Hepatocyte (in vitro differentiated cells): ENCODE measurements around the gene ZNF692. TPM values are rescaled to one million over a fixed set of nuclear protein-coding genes. Genes with fewer than 3 reads are reported as not detected.

Experiments
- DNase-seq: peaks from one replicate; pipeline ENCODE4 v3.0.0-alpha.2; 2016; ENCODE audit warnings: low spot score
- H2AFZ ChIP-seq: fragments of 200-600 bp; sonication (generic); 2 replicates; pipeline ENCODE4 v1.6.0; 2016; ENCODE audit warnings: antibody characterized with exemption, mild to moderate bottlenecking
- H3K27ac ChIP-seq: fragments of 200-600 bp; sonication (generic); 2 replicates; pipeline ENCODE4 v1.5.1; 2016; ENCODE audit warnings: mild to moderate bottlenecking
- H3K27me3 ChIP-seq: fragments of 200-600 bp; sonication (generic); 2 replicates; pipeline ENCODE4 v1.6.1; 2016
- H3K36me3 ChIP-seq: fragments of 200-600 bp; sonication (generic); replicated peaks from 2 replicates; pipeline ENCODE4 v1.5.1; 2016; ENCODE audit warnings: low read depth; ENCODE audit not compliant: insufficient read depth
- H3K4me1 ChIP-seq: fragments of 200-600 bp; sonication (generic); 2 replicates; pipeline ENCODE4 v1.5.1; 2016; ENCODE audit warnings: mild to moderate bottlenecking, moderate library complexity; ENCODE audit not compliant: insufficient read depth
- H3K4me2 ChIP-seq: fragments of 200-600 bp; sonication (generic); 2 replicates; pipeline ENCODE4 v1.6.0; 2016
- H3K4me3 ChIP-seq: fragments of 200-600 bp; sonication (generic); 2 replicates; pipeline ENCODE4 v1.5.1; 2016; ENCODE audit warnings: mild to moderate bottlenecking
- H3K79me2 ChIP-seq: fragments of 200-600 bp; sonication (generic); 2 replicates; pipeline ENCODE4 v1.6.0; 2017; ENCODE audit warnings: mild to moderate bottlenecking
- H3K9me2 ChIP-seq: fragments of 200-600 bp; sonication (generic); replicated peaks from 2 replicates; pipeline ENCODE4 v1.6.0; 2017; ENCODE audit warnings: mild to moderate bottlenecking; ENCODE audit not compliant: insufficient read depth
- H3K9me3 ChIP-seq: fragments of 200-600 bp; sonication (generic); 2 replicates; pipeline ENCODE4 v1.5.1; 2016; ENCODE audit warnings: low read depth, mild to moderate bottlenecking
- H4K20me1 ChIP-seq: fragments of 200-600 bp; sonication (generic); 2 replicates; pipeline ENCODE4 v1.6.0; 2016; ENCODE audit warnings: mild to moderate bottlenecking; ENCODE audit not compliant: insufficient read depth, poor library complexity, severe bottlenecking
- CTCF ChIP-seq: fragments of 200-600 bp; sonication (generic); IDR thresholded peaks from 2 replicates; pipeline ENCODE4 v1.5.1; 2016; ENCODE audit warnings: antibody characterized with exemption, mild to moderate bottlenecking; ENCODE audit not compliant: poor library complexity
- EZH2 ChIP-seq: fragments of 200-600 bp; sonication (generic); IDR thresholded peaks from 2 replicates; pipeline ENCODE4 v1.6.1; 2016; ENCODE audit warnings: antibody characterized with exemption, mild to moderate bottlenecking, borderline replicate concordance
- EZH2phosphoT487 ChIP-seq: fragments of 200-600 bp; sonication (generic); IDR thresholded peaks from one replicate; pipeline ENCODE4 v1.6.1; 2018; ENCODE audit warnings: antibody characterized with exemption, mild to moderate bottlenecking, low read depth, moderate library complexity; ENCODE audit not compliant: unreplicated experiment, severe bottlenecking
- WGBS: methylation state at CpG from one replicate; pipeline ENCODE4 v1.1.6; 2016; ENCODE audit warnings: low lambda C conversion rate; ENCODE audit errors: missing lambda C conversion rate; 5-methylcytosine and 5-hydroxymethylcytosine counted together
- polyA plus RNA-seq: library from polyadenylated mRNA; unstranded; fragments of >200 nt; fragmentation: Nextera tagmentation; extraction: Ambion mirVana; gene quantifications from 2 replicates; pipeline ENCODE4 v1.2.1, GENCODE V29; 2016
- total RNA-seq: library from RNA; depleted of rRNA; stranded (reverse); fragments of >200 nt; gene quantifications from 2 replicates; pipeline ENCODE4 v1.2.3, GENCODE V29; 2014

ZNF692 gene
- total and polyA plus RNA-seq, 2 experiments from 2014 or later = 42.1 to 60.8 TPM

- WGBS = 95% methylated on average over 3 of the region's 3 CpGs
- no peaks in the 10 kb centered on the region for H3K9me2 ChIP-seq
- peaks cover 5% of the 10 kb centered on the region for H3K4me1 ChIP-seq
- H2AFZ ChIP-seq = peak overlapping the region; percentile 98
- no peaks in the 10 kb centered on the region for H3K36me3 ChIP-seq
- no peak for DNase-seq
- no peaks in the 10 kb centered on the region for H3K79me2 ChIP-seq
- H3K9me3 ChIP-seq = no peaks in the 10 kb centered on the region
- H3K27me3 ChIP-seq = no peaks in the 10 kb centered on the region
- H3K4me2 ChIP-seq = peak overlapping the region; percentile 82
- peak overlapping the region; percentile 64 for H3K4me3 ChIP-seq
- TF ChIP-seq CTCF = no peak
- TF ChIP-seq EZH2 = no peak
- no peak for TF ChIP-seq EZH2phosphoT487
- H4K20me1 ChIP-seq = no peaks in the 10 kb centered on the region
- peak overlapping the region; percentile 89 for H3K27ac ChIP-seq
Measured at GRCh38 chr1:248871837-248872401, 13.0 kb upstream of the ZNF692 start.

GRCh38 chr1:248862998-248863881, 4.4 kb upstream of the ZNF692 start:
- no peaks in the 10 kb centered on the region for H3K27me3 ChIP-seq
- peak overlapping the region; percentile 22 for H3K27ac ChIP-seq
- H3K79me2 ChIP-seq = peaks cover 1% of the 10 kb centered on the region
- DNase-seq = peak; percentile 92
- H2AFZ ChIP-seq = peak overlapping the region; percentile 75
- peak overlapping the region; percentile 31 for H3K4me3 ChIP-seq
- H3K36me3 ChIP-seq = no peaks in the 10 kb centered on the region
- no peaks in the 10 kb centered on the region for H3K9me2 ChIP-seq
- peaks cover 11% of the 10 kb centered on the region for H3K4me1 ChIP-seq
- H4K20me1 ChIP-seq = no peaks in the 10 kb centered on the region
- peak overlapping the region; percentile 91 for H3K4me2 ChIP-seq
- H3K9me3 ChIP-seq = no peaks in the 10 kb centered on the region
- WGBS = 8% methylated on average over 41 of the region's 46 CpGs
- TF ChIP-seq EZH2 (no peak), EZH2phosphoT487 (no peak), CTCF (no peak)

GRCh38 chr1:248862695-248862997, 3.8 kb upstream of the ZNF692 start:
- Histone ChIP-seq H3K4me2 (peak overlapping the region; percentile 91), H3K27me3 (no peaks in the 10 kb centered on the region), H3K9me3 (no peaks in the 10 kb centered on the region), H3K4me1 (peaks cover 14% of the 10 kb centered on the region), H3K9me2 (no peaks in the 10 kb centered on the region), H3K36me3 (no peaks in the 10 kb centered on the region), H3K27ac (peak overlapping the region; percentile 22), H2AFZ (peak overlapping the region; percentile 75), H3K79me2 (peaks cover 6% of the 10 kb centered on the region), H4K20me1 (no peaks in the 10 kb centered on the region), H3K4me3 (peak overlapping the region; percentile 31)
- no peak for DNase-seq
- 16% methylated on average over 4 of the region's 4 CpGs for WGBS
- TF ChIP-seq EZH2 (no peak), CTCF (no peak), EZH2phosphoT487 (no peak)
